ENCODE results near the gene MAFG.

MAFG gene

DNA sequence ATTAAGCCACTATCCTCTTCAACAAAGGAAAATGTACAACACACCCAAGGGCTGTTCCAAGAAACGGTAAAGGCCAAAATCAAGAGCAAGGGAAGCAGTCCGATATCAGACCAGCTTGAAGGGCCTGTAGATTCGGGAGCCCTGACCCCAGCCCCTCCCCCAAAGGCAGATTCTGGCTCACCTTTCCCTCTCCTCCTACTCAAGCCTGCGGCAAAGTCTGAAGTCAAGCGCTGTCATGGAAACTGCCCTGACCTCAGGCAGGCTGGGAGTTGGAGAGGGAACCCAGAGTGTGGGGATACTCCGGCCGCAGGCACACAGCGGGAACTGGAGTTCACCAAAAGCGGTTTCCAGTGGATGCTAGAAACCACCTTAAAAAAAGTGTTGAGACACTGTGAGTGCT is 37.9 kb downstream of the MAFG start:
- DNase-seq: no peak

GRCh38 chr17:81888988-81889595 is 38.4 kb downstream of the MAFG start:
- no peak for DNase-seq

DNA sequence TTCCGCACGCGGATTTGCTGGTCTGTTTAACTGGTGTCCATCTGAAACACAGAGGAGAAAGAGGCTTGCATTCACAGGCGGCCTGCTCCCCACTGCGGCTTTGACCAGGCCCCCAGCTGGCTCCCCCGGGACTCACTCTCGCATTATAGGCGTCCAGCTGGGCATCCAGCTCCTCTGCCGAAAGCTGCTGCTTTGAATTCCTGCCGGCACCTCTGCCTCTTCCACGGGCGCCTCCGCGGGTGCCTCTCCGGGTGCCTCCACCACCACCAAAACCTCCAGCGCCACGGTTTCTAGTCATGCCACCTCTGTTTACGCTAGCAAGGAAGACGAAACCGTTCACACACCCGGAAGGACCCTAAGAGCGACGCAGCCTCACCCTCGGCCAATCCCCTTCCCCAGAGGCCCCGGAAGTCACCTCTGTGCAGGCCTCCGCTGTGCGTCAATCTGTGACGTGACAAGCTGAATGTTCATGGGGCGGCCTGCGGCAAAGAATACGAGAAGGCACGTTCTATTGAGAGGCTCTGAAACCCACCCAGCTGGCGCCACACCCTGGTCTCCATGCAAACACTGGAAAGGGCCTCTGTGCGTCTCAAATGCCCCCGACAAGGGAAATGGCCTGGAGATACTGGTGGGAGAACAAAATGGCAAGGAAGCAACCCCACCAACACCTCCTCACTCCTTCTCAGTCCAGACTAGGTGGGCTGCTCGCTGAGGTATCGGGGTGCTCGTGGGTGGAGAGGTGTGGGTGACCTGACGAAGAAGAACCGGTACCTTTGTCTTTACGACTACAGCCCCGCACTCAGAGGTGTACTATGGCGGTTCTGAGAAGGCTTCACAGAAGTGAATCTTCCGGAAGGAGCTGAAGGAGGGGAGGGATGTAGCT is 39.2 kb downstream of the MAFG start:
- no peak for DNase-seq

DNA sequence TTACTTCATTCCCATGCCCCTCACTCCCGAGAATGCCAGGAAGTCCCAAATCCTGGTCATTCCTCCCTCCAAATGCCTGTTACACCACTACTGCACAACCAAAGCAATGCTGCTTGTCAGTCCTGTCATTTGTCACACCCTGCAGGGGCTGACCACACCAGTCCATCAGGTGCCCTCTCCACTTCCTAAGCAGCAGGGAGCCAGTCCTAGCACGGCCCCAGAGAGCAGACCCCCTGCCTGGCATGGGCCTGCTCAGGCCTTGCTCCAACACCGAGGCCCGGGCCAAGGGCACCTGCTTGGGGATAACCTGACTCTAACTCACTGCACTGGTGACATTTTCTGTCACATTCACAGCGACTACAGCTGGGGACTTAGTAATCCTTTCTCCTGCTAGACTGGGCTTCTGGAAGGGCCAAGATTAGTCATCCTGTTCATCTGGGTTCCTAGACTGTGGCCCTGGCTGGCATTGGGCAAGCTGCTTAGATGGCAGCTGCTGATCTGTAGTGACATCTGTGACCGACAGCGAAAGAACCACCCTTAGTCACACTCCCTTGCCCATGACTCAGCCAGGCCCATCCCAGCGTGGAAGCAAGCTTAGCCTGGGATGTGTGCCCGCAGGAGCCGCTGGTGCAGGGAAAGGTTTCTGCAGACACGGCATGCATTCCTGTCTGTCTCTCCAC is 41.5 kb downstream of the MAFG start:
- DNase-seq: no peak

GRCh38 chr17:81885454-81885853 is 42.1 kb downstream of the MAFG start:
- DNase-seq: no peak

DNA sequence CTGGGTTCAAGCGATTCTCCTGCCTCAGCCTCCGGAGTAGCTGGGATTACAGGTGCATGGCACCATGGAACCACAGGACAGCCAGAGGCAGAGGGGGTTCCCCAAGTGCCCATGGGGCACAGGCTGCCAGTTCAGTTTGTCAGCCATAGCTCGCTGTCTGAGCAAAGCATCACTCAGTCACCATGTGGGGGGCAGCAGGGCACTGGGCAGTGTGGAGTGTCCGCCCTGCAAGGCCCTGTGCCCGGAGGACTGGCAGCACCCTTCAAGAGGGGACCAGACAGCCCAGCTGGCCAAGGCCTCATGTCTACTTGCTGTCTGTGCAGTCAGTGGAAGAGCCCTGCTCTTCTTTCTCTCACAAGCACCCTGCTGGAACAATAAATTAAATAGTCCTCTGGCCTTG is 42.6 kb downstream of the MAFG start:
- DNase-seq: no peak

- DNase-seq: no peak
Observed at GRCh38 chr17:81884520-81884919, 43.0 kb downstream of the MAFG start.

- DNase-seq: no peak
Observed at GRCh38 chr17:81879121-81879520, 48.4 kb downstream of the MAFG start.

DNA sequence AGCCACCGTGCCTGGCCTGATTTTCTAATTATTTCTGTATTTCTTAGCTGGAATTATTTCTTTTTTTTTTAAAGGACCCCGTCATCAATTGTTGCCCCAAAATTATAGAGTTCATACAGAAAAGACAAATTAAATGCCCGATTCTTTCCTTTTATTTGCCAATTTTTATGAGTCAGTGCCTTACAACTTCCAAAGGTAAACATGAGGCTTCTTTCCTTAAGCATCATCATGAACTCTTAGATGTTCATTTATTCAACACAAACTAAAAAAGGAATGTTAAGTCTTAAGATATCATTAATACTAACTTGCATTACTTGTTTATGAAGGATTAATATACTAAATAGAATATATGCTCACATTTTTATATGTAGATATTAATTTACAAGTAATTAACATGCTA is 49.2 kb downstream of the MAFG start:
- DNase-seq: no peak

DNA sequence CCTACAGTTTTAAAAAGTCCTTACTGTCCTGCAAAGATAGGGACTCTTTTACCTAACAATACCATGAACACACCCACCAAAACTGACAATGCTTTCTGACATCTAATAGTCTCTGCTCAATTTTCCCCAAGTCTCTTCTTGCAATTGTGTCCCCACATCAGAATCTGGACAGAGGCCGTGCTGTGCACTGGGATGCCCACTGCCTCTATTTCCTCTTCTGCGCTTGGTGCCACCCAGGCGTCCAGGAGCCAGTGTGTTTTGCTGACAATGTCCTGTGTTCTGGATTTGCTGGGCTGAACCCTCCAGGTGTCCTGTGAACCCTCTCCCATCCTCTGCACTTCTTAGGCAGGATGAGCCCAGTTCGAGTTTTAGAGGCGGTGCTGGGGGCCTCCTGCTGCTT is 50.0 kb downstream of the MAFG start:
- DNase-seq: no peak

- peak; percentile 93 for DNase-seq
Observed at GRCh38 chr17:81871387-81872230, 55.9 kb downstream of the MAFG start.

- DNase-seq: no peak
Observed at GRCh38 chr17:81870981-81871386, 56.6 kb downstream of the MAFG start, which contains the start of gene ARHGDIA. ARHGDIA (minus strand) TSS chr17:81871337; CDS start chr17:81869930, 1,407 bp downstream.

- peak; percentile 24 for DNase-seq
Observed at GRCh38 chr17:81870131-81870980, 57.2 kb downstream of the MAFG start.

GRCh38 chr17:81869221-81870130 is 58.1 kb downstream of the MAFG start:
- no peak for DNase-seq

- no peak for DNase-seq
Observed at GRCh38 chr17:81868674-81869220, 58.8 kb downstream of the MAFG start.

All from effector CD8-positive, alpha-beta T cell (primary cell).